GM19468 (cell line): Measurements from ENCODE around the gene SLC16A2.

ENCODE experiments used
- ATAC-seq: cut with Tn5 transposase; IDR thresholded peaks from one replicate; pipeline ENCODE4 v1.9.1; 2021; ENCODE audit warnings: mild to moderate bottlenecking, moderate library complexity, moderate number of reproducible peaks; ENCODE audit not compliant: unreplicated experiment; ENCODE audit errors: extremely low read depth

The SLC16A2 gene

DNA sequence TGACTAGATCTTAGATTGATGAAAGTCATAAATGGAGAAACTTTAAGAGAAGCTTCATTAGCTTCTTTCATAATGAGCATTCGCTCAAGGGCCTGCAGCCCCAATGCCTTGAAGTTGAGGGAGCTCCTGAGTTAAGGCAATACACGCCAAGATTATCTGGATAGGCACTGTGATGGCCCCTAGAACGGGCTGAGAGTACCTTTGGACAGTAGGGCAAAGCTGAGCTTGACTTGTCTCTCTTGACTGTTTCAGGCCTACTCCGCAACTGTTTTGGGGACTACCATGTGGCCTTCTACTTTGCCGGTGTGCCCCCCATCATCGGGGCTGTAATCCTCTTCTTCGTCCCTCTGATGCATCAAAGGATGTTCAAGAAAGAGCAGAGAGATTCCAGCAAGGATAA is 109.8 kb downstream of the SLC16A2 start:
- ATAC-seq: no peak

- ATAC-seq: no peak
Measured at GRCh38 chrX:74534569-74535038, 113.3 kb downstream of the SLC16A2 start.

GRCh38 chrX:74535086-74535407 is 113.8 kb downstream of the SLC16A2 start:
- ATAC-seq: no peak

DNA sequence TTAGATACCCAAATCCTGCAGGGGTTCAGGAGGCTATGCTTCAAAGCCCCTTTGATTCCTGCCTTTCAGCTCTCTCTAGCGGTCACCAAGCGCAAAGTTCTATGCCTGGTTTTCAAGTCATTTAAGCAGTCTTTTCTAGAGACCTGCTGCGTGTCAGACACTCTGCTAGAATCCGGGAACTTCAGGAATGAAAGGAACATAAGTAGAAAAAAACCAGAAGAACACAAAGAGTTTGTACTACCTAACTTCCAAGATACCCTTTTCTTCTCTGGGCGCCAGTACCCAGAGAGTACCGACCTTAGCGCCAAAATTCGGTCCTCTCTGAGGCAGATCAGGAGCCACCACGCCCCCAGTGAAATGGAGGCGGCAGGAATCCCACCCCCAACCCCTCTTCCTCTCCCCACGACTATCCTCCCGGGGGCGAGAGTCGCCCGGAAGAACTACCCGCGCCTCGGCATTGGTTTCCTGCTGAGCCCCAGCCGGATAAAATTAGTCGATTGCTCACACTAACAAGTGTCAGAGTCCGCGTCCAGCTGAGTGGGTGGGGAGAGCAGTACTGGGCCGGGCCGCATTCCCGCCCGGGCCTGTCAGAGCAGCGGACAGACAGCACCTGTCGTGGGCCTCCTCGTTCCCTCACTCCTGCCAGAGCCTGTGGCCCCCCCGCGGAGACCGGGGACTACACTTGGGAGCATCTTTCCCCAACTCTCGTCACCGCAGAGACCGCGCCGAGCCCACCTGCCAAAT is 114.3 kb downstream of the SLC16A2 start:
- no peak for ATAC-seq

DNA sequence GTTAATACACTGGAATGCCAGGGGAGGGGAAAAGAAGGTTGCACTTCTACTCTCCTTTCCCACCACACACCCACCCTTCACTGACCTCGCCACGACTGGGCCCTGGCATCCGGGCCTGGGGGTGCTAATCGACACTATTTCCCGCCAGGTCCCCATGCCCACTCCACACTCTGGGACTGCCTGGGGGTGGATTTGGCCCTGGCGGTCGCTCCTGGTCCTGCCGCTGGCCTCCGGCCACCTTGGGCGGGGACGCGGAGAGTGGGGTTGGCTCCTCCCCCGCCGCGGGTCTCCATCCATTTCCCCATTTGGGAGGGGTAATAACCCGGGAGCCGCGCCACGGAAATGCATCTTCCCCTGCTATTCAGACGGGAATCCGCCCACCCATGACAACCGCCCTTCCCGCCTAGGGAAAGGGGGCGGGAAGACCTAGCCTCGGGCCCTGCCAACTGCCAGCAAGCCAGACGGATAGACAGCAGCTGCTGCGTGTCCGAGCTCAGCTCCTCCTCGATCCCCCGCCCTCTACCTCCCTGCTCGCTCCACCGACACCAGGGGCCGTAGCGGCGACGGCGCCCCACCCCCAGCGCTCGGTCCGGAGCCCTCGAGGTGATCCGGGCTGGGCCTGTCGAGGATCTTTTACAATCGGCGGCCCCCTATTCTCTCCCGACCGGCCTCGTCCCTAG is 115.0 kb downstream of the SLC16A2 start:
- ATAC-seq: peak; percentile 49

DNA sequence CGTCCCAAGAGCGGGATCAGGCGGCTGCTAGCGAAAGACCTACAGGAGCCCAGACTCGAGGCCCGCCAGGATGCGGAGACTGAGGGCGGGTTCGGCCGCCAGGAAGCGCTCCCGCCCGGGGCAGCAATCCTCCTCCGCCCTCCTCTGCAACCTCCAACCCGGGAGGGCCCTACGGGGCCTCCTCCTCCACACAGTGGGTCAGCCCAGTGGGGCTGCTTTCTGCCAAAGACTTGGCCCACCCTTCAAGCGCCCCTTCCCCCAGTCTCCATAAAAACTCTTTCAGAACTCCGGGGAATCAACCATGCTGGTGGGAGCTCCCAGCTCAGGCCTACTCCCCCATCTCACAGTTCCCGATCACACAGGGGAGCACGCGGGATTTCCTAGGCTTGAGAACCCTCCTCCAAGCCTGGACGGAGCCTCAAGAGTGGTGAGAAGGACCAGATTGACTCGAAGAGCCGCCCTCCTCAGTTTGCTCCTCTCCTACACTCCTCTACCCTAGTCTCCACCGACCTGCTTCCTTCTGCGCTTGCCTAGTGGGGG is 115.6 kb downstream of the SLC16A2 start:
- no peak for ATAC-seq

GRCh38 chrX:74540635-74541249 is 119.4 kb downstream of the SLC16A2 start:
- ATAC-seq: no peak

DNA sequence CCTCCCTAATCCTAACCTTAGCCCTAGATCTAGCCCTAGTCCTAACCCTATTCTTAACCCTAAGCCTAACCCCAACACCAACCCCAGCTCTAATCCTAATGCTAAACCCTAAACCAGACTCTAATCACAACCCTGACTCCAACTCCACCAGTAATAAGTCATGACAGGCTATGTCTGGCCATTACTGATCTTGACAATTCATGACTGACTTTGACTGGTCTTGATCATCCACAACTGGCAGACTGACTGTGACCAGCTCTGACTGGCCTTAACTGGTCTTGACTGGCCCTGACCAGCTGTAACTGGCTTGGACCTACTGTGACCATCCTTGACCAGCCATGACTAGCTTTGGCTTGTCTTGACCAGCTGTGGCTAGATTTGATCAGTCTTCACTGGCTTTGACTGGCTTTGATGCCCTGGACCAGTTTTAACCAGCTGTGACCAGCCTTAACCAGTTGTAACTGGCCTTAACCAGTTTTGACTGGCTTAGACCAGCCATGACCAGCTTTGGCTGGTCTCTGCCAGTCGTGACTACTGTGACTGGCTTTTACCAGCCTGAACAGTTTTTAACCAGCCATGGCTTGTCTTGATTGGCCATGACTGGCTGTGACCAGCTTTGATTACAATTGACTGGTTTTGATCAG is 124.7 kb downstream of the SLC16A2 start:
- ATAC-seq: no peak

- ATAC-seq: no peak
Measured at GRCh38 chrX:74546984-74547383, 125.7 kb downstream of the SLC16A2 start.

GRCh38 chrX:74550295-74550802 is 129.1 kb downstream of the SLC16A2 start:
- ATAC-seq: peak; percentile 69

DNA sequence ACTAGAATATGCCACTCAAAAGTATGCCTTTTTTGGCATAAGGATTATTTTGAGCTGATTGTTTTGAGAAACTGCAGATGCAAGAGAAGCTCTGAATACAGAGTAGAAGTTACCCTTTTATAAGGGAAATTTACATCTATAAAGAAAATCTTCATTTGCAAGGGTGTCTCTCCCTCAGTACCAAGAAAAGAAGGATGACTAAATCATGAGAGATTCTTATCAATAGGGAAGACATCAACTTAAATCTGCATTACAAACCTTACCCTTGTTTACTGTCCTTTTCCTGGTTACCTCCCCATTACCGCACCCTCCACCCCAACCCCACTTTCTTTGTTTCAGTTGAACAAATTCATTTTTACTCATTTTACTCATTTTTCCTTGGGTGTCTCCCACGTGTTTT is 130.6 kb downstream of the SLC16A2 start:
- no peak for ATAC-seq

- ATAC-seq: no peak
Measured at GRCh38 chrX:74557378-74557777, 136.1 kb downstream of the SLC16A2 start.

GRCh38 chrX:74578137-74578536 is 156.8 kb downstream of the SLC16A2 start:
- no peak for ATAC-seq

DNA sequence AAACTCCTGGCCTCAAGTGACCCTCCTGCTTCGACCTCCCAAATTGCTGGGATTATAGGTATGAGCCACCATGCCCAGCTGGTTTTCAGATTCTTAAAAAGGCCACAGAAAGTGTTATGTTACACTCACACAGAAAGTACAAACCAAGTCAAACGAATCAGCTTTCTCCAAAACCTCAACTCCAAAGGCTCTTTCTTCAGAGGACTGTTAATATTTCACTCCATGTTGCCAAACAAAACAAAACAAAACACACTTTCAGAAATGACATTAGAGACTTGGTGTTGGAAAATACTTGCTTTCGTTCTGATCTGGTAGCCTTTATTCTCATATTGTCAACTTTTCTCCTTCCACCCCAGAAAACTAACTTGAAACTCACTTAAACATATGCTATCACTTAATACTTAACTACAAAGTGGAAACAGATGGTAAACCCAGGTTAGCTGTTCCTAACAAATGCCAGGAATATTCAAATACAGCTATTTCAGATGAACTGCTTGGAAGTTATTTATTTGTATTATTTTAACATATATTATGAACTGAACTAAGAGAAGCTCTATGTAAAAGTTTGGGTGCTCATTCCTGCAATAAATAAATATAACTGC is 158.4 kb downstream of the SLC16A2 start:
- ATAC-seq: no peak
